Measurements from ENCODE around the gene LDB3. TPM values are rescaled to one million over a fixed set of nuclear protein-coding genes. Genes with fewer than 3 reads are reported as not detected.

Gene LDB3
- total and polyA plus RNA-seq, 2 donors (not counting 1 experiment from before 2014, with no cell fraction given), result under 0.01 to 0.20 TPM

GRCh38 chr10:86666538-86666937 lies 1.8 kb upstream of the LDB3 start:
- TF ChIP-seq CTCF (conservative IDR thresholded peaks at IDR 0.05 in 1 of 2, IDR thresholded peaks at IDR 0.05 in 1 of 2; ENCODE audit: low read depth in 1 of 2, low read length in 2 of 2) (no peak), EZH2 (IDR thresholded peaks at IDR 0.05; ENCODE audit: low read length, missing control alignments) (no peak)
- Histone ChIP-seq H4K20me1 (ENCODE audit: control insufficient read depth, extremely low read depth, insufficient read depth, low read length) (no peaks in the 10 kb centered on the region), H3K36me3 (ENCODE audit: control insufficient read depth, insufficient read depth, low read length) (no peaks in the 10 kb centered on the region), H2AFZ (ENCODE audit: low read length) (no peak overlapping the region), H3K4me3 (replicated peaks in 1 of 4; ENCODE audit: control extremely low read depth in 1 of 4, insufficient read depth in 1 of 4, low read depth in 3 of 4, low read length in 4 of 4) (no peak overlapping the region), H3K4me1 (ENCODE audit: control insufficient read depth, extremely low read depth, insufficient read depth, low read length) (no peaks in the 10 kb centered on the region), H3K79me2 (ENCODE audit: control insufficient read depth, insufficient read depth, low read length) (no peaks in the 10 kb centered on the region), H3K9ac (ENCODE audit: insufficient read depth, low read length) (no peak overlapping the region), H3K27me3 (ENCODE audit: control insufficient read depth, insufficient read depth, low read length) (no peaks in the 10 kb centered on the region), H3K9me3 (ENCODE audit: control insufficient read depth, insufficient read depth, low read depth, low read length) (no peaks in the 10 kb centered on the region), H3K4me2 (ENCODE audit: extremely low read depth, insufficient read depth, low read length) (no peak overlapping the region), H3K27ac (ENCODE audit: insufficient read depth, low read length) (no peak overlapping the region)
- no peak for DNase-seq (ENCODE audit: low read depth in 2 of 2)

DNA sequence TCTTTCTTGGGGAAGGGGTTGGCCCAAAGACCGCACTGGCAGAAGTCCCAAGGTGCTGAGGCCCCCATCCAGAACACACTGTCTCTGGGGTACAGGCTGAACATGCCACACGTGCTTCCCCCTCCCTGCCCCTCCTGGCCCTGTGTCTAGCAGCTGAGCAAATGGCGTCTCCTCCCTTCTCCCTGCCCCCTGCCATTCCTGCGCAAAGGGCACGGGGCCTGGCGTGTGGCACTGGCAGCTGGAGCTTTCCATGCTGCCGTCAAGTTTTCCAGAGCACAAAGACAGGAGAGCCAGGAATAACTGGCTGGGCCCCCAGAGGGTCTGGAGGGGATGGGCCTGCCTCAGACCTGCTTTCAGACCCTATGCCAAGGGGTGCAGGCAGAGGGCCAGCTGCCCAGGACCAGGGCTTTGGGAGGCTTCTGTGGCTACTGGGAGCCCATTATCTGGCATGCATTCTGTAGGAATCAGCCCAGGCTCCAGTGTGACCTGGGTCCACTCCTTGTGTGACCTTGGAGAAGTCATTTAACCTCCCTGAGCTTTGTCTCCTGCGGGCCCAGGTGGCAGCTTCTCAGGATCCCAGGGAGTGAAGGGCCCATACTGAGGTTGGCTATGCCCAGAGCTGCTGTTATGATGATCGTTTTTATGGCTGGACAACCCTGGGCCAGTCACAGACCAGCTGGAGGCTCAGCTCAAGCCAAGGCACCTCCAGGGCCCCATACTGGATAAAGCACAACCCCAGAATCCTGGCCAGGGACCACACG lies 710 bp upstream of the LDB3 start:
- Histone ChIP-seq H3K4me1 (ENCODE audit: control insufficient read depth, extremely low read depth, insufficient read depth, low read length) (no peaks in the 10 kb centered on the region), H3K9ac (ENCODE audit: insufficient read depth, low read length) (no peak overlapping the region), H3K4me3 (replicated peaks in 1 of 4; ENCODE audit: control extremely low read depth in 1 of 4, insufficient read depth in 1 of 4, low read depth in 3 of 4, low read length in 4 of 4) (no peak overlapping the region), H4K20me1 (ENCODE audit: control insufficient read depth, extremely low read depth, insufficient read depth, low read length) (no peaks in the 10 kb centered on the region), H3K27me3 (ENCODE audit: control insufficient read depth, insufficient read depth, low read length) (no peaks in the 10 kb centered on the region), H3K9me3 (ENCODE audit: control insufficient read depth, insufficient read depth, low read depth, low read length) (no peaks in the 10 kb centered on the region), H3K36me3 (ENCODE audit: control insufficient read depth, insufficient read depth, low read length) (no peaks in the 10 kb centered on the region), H3K79me2 (ENCODE audit: control insufficient read depth, insufficient read depth, low read length) (no peaks in the 10 kb centered on the region), H3K4me2 (ENCODE audit: extremely low read depth, insufficient read depth, low read length) (no peak overlapping the region), H3K27ac (ENCODE audit: insufficient read depth, low read length) (no peak overlapping the region), H2AFZ (ENCODE audit: low read length) (no peak overlapping the region)
- TF ChIP-seq EZH2 (IDR thresholded peaks at IDR 0.05; ENCODE audit: low read length, missing control alignments) (no peak), CTCF (conservative IDR thresholded peaks at IDR 0.05 in 1 of 2, IDR thresholded peaks at IDR 0.05 in 1 of 2; ENCODE audit: low read depth in 1 of 2, low read length in 2 of 2) (no peak)
- no peak for DNase-seq (ENCODE audit: low read depth in 2 of 2)

DNA sequence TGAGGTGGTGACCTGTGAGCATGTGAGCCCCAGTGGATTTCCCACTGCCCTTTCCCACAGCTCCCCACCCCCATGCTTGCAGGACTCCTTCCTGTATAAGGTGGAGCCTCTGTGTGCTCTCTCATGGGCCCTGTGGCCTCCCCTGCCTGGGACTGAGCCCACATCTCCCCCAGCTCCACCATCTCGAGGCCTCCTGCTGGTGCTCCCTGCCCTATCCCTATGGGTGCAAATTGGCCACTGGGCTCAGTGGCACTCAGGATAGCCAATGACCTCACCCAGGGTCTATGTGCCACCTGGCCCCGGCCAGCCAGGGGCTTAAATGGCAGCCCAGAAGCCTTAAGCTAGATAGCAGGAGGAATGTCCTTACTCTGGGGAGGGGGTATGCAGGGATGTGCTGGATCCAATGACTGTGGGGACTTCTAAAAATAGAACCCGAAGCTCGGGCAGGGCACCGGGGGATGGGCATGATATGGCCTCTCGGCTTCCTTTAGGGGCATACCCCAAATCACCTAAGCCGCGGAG lies 2.0 kb downstream of the LDB3 start:
- Histone ChIP-seq H3K9ac (ENCODE audit: insufficient read depth, low read length) (no peak overlapping the region), H3K4me1 (ENCODE audit: control insufficient read depth, extremely low read depth, insufficient read depth, low read length) (no peaks in the 10 kb centered on the region), H3K9me3 (ENCODE audit: control insufficient read depth, insufficient read depth, low read depth, low read length) (no peaks in the 10 kb centered on the region), H3K36me3 (ENCODE audit: control insufficient read depth, insufficient read depth, low read length) (no peaks in the 10 kb centered on the region), H3K4me3 (replicated peaks in 1 of 4; ENCODE audit: control extremely low read depth in 1 of 4, insufficient read depth in 1 of 4, low read depth in 3 of 4, low read length in 4 of 4) (no peak overlapping the region), H3K27me3 (ENCODE audit: control insufficient read depth, insufficient read depth, low read length) (peaks cover 2% of the 10 kb centered on the region), H3K4me2 (ENCODE audit: extremely low read depth, insufficient read depth, low read length) (no peak overlapping the region), H2AFZ (ENCODE audit: low read length) (no peak overlapping the region), H4K20me1 (ENCODE audit: control insufficient read depth, extremely low read depth, insufficient read depth, low read length) (no peaks in the 10 kb centered on the region), H3K27ac (ENCODE audit: insufficient read depth, low read length) (no peak overlapping the region), H3K79me2 (ENCODE audit: control insufficient read depth, insufficient read depth, low read length) (no peaks in the 10 kb centered on the region)
- TF ChIP-seq CTCF (conservative IDR thresholded peaks at IDR 0.05 in 1 of 2, IDR thresholded peaks at IDR 0.05 in 1 of 2; ENCODE audit: low read depth in 1 of 2, low read length in 2 of 2) (no peak), EZH2 (IDR thresholded peaks at IDR 0.05; ENCODE audit: low read length, missing control alignments) (no peak)
- no peak for DNase-seq (ENCODE audit: low read depth in 2 of 2)

Measured in fibroblast of lung (primary cell).